Neutrophil (primary cell): ENCODE results near the gene UBASH3A.

Source experiments
- H3K27ac ChIP-seq: fragments of 200-600 bp; sonication (generic); 2 replicates; pipeline ENCODE4 v1.5.1; 2016; ENCODE audit warnings: mild to moderate bottlenecking, moderate library complexity
- H3K27me3 ChIP-seq: fragments of 200-600 bp; sonication (generic); 2 replicates; pipeline ENCODE4 v1.6.0; 2016; ENCODE audit warnings: mild to moderate bottlenecking
- H3K36me3 ChIP-seq: fragments of 200-600 bp; sonication (generic); 2 replicates; pipeline ENCODE4 v1.5.1; 2017
- H3K4me1 ChIP-seq, 2 experiments: fragments of 200-600 bp in 1 of 2; sonication (generic) in 1 of 2; 1 replicate in 1 of 2; 2 replicates in 1 of 2; pipeline versions ENCODE4 v1.5.1 to v1.6.1; 2013 to 2016; ENCODE audit warnings: low read depth in 1 of 2, low read length in 1 of 2, mild to moderate bottlenecking in 1 of 2, moderate library complexity in 1 of 2; ENCODE audit not compliant: control insufficient read depth in 1 of 2, insufficient read depth in 1 of 2
- H3K4me3 ChIP-seq, 2 experiments: fragments of 200-600 bp in 1 of 2; sonication (generic) in 1 of 2; 1 replicate in 1 of 2; 2 replicates in 1 of 2; pipeline ENCODE4 v1.5.1; 2013 to 2016; ENCODE audit warnings: low read depth in 1 of 2, low read length in 1 of 2, mild to moderate bottlenecking in 1 of 2, moderate library complexity in 1 of 2
- H3K9me3 ChIP-seq: fragments of 200-600 bp; sonication (generic); 2 replicates; pipeline ENCODE4 v1.5.1; 2016
- CTCF ChIP-seq: fragments of 200-600 bp; sonication (generic); IDR thresholded peaks from 2 replicates; pipeline ENCODE4 v1.5.1; 2016; ENCODE audit warnings: antibody characterized with exemption

UBASH3A gene

GRCh38 chr21:42432695-42433094 is 29.0 kb downstream of the UBASH3A start:
- TF ChIP-seq CTCF, result no peak
- no peak overlapping the region for H3K27ac ChIP-seq
- H3K4me1 ChIP-seq, result no peaks in the 10 kb centered on the region
- peaks cover 6% of the 10 kb centered on the region for H3K27me3 ChIP-seq
- H3K36me3 ChIP-seq, result no peaks in the 10 kb centered on the region
- H3K9me3 ChIP-seq, result no peaks in the 10 kb centered on the region
- H3K4me3 ChIP-seq, result no peak overlapping the region

GRCh38 chr21:42433946-42434551 is 30.3 kb downstream of the UBASH3A start:
- Histone ChIP-seq H3K27me3 (peaks cover 6% of the 10 kb centered on the region), H3K27ac (no peak overlapping the region), H3K4me1 (no peaks in the 10 kb centered on the region), H3K9me3 (no peaks in the 10 kb centered on the region), H3K4me3 (no peak overlapping the region), H3K36me3 (no peaks in the 10 kb centered on the region)
- TF ChIP-seq CTCF, result no peak

- no peak overlapping the region for H3K4me3 ChIP-seq
- no peaks in the 10 kb centered on the region for H3K9me3 ChIP-seq
- H3K4me1 ChIP-seq, result no peaks in the 10 kb centered on the region
- no peaks in the 10 kb centered on the region for H3K36me3 ChIP-seq
- no peak for TF ChIP-seq CTCF
- H3K27ac ChIP-seq, result no peak overlapping the region
- peaks cover 6% of the 10 kb centered on the region for H3K27me3 ChIP-seq
These were observed 31.2 kb downstream of the UBASH3A start for GRCh38 chr21:42434884-42435283.

GRCh38 chr21:42435401-42435800 is 31.7 kb downstream of the UBASH3A start:
- no peak overlapping the region for H3K27ac ChIP-seq
- no peaks in the 10 kb centered on the region for H3K36me3 ChIP-seq
- H3K4me1 ChIP-seq, result no peaks in the 10 kb centered on the region
- H3K27me3 ChIP-seq, result peaks cover 6% of the 10 kb centered on the region
- no peak for TF ChIP-seq CTCF
- no peaks in the 10 kb centered on the region for H3K9me3 ChIP-seq
- H3K4me3 ChIP-seq, result no peak overlapping the region

GRCh38 chr21:42435833-42436232 is 32.1 kb downstream of the UBASH3A start:
- H3K27me3 ChIP-seq, result peaks cover 6% of the 10 kb centered on the region
- H3K36me3 ChIP-seq, result no peaks in the 10 kb centered on the region
- no peaks in the 10 kb centered on the region for H3K4me1 ChIP-seq
- no peak for TF ChIP-seq CTCF
- no peak overlapping the region for H3K4me3 ChIP-seq
- H3K9me3 ChIP-seq, result no peaks in the 10 kb centered on the region
- no peak overlapping the region for H3K27ac ChIP-seq

GRCh38 chr21:42436914-42437313 is 33.2 kb downstream of the UBASH3A start:
- no peak overlapping the region for H3K4me3 ChIP-seq
- TF ChIP-seq CTCF, result no peak
- H3K27me3 ChIP-seq, result peaks cover 6% of the 10 kb centered on the region
- H3K27ac ChIP-seq, result no peak overlapping the region
- no peaks in the 10 kb centered on the region for H3K9me3 ChIP-seq
- H3K36me3 ChIP-seq, result no peaks in the 10 kb centered on the region
- H3K4me1 ChIP-seq, result no peaks in the 10 kb centered on the region
